DMS79 (cell line): ENCODE data around the gene ZNF534.
"Not testable (repeated sequence)": the region's sequence is repeated elsewhere in the genome, so short reads cannot be mapped to it uniquely, and the experiment has no call there.

Experiments
- DNase-seq: peaks from one replicate; lab custom pipeline; 2025; lab: John Stamatoyannopoulos, UW

The ZNF534 gene

GRCh38 chr19:52428937-52429336, at the start of gene ZNF534:
ZNF534 (plus strand) TSS chr19:52429148; CDS start chr19:52431475, 2,327 bp downstream.
- no peak for DNase-seq

- no peak for DNase-seq
Observed at GRCh38 chr19:52391135-52391534, 37.8 kb upstream of the ZNF534 start.

- DNase-seq = peak; percentile 87
Observed at GRCh38 chr19:52397310-52398080, 31.5 kb upstream of the ZNF534 start, which contains the start of gene ZNF528. ZNF528 (plus strand) TSS chr19:52397849; CDS start chr19:52402014, 4,165 bp downstream.

- DNase-seq = peak; percentile 24
Observed at GRCh38 chr19:52398081-52398441, 30.9 kb upstream of the ZNF534 start.

DNA sequence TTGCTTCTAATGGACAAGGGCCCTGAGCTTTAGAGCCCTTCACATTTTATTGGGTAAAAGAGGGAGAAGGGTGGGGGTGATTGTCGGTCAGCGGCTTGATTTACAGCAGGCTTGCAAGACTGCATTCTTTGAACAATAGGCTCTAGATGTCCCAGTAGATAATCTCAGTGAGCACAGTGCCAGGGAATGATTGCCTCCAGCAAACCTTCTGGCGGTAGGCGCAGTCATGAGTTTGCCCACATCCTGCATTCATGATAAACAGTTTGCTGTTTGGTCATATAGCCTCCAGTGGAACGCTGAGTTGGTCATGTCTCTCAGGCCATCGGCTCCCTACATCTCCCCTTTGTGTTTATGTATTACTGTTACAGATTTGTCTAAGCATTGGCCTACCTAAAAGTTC, 18.7 kb upstream of the ZNF534 start:
- no peak for DNase-seq

DNA sequence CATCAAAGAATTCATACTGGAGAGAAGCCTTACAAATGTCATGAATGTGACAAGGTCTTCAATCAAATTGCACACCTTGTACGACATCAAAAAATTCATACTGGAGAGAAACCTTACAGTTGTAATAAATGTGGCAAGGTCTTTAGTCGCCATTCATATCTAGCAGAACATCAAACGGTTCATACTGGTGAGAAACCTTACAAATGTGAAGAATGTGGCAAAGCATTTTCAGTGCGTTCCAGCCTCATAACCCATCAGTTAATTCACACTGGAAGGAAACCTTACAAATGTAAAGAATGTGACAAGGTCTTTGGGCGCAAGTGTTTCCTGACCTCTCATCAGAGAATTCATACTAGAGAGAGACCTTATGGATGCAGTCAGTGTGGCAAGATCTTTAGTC, 13.2 kb upstream of the ZNF534 start:
- DNase-seq = no peak

GRCh38 chr19:52442179-52442578, 13.2 kb downstream of the ZNF534 start:
- no peak for DNase-seq

DNA sequence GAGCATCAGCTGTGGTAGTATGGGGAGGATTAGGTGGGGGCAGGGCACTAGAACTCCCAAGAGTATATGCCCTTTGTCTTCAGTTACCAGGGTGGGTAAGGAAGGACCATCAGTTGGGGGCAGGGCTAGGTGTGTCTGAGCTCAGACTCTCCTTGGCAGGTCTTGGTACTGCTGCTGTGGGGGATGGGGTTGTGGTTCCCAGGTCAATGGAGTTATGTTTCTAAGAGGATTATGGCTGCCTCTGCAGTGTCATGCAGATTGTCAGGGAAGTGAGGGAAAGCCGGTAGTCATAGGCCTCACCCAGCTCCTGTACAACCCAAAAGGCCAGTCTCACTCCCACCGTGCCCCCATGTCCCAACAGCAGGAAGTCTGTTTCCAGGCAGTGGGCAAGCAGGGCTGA, 15.6 kb downstream of the ZNF534 start:
- no peak for DNase-seq

GRCh38 chr19:52451241-52451640, 22.3 kb downstream of the ZNF534 start:
- DNase-seq = no peak

DNA sequence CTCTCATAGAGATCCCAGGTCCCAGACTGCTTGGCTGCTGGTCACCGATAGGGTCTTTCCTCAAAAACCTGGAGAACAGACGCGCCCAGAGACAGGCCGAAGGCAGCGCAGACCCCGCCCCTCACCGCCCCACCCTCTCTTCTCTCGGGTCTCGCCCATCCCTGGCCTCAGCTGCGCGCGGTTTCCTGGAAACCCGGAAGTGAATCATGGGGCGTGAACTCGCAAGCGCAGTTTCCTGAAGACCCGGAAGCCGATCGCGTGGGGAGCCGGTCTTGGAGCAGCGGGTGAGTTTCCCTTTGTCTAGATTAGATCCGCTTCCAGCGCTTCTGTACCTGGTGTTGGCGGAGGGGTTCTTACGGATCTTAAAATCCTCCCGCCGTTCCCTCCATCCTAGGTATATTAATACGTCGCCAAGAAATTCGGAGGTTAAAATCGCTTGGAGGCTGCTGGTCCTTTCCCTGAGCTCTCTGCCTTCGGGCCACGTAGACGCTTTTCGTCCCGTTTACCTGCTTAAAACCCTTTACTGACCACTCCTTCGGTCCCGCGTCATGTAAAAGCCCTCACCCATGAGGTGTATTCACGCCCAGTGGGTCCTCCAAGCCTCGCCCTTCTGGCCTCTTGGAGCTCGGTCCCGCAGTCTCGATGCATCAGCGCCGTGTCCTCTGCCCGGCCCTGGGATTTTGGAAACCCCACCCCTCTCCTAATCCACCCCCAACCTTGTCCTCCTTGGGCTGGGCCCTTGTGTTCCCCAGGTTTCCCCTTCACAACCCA, 24.6 kb downstream of the ZNF534 start, which contains the start of gene ZNF578:
ZNF578 (plus strand) TSS at position 230 of the 771 bp plus-strand sequence. CDS start 48,293 bp downstream, outside the sequence.
- DNase-seq = no peak

GRCh38 chr19:52464798-52465470, 36.0 kb downstream of the ZNF534 start:
- no peak for DNase-seq

- no peak for DNase-seq
Observed at GRCh38 chr19:52473655-52474350, 44.9 kb downstream of the ZNF534 start.

- DNase-seq = no peak
Observed at GRCh38 chr19:52474351-52475127, 45.6 kb downstream of the ZNF534 start.

- not testable (repeated sequence) for DNase-seq
Observed at GRCh38 chr19:52484111-52484743, 55.3 kb downstream of the ZNF534 start.

DNA sequence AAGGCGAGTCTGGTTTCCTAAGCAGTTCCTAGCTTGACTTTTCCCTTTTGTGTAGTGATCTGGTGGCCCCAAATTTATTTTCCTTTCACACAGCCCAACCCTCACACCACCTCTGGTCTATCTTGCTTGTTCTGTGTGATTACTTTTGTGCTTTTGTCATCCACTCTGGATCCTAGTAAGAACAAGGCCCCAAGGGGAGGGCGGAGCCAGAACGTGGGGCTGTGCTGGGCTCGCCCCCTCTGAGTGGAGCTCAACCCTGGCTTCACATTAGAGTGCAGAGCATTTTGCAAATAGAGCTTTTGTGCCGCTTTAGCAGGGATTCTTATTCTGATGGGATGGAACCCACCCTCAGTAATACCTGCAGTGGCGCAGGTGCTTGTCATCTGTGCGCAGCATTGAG, 56.1 kb downstream of the ZNF534 start:
- not testable (repeated sequence) for DNase-seq

DNA sequence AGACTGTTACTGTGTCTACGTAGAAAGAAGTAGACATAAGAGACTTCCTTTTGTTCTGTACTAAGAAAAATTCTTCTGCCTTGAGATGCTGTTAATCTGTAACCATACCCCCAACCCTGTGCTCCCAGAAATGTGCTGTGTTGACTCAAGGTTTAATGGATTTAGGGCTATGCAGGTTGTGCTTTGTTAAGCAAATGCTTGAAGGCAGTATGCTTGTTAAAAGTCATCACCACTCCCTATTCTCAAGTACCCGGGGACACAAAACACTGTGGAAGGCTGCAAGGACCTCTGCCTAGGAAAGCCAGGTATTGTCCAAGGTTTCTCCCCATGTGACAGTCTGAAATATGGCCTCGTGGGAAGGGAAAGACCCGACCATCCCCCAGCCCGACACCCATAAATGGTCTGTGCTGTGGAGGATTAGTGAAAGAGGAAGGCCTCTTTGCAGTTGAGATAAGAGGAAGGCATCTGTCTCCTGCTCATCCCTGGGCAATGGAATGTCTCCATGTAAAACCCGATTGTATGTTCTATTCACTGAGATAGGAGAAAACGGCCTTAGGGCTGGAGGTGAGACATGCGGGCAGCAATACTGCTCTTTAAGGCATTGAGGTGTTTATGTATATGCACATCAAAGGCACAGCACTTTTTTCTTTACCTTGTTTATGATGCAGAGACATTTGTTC, 56.8 kb downstream of the ZNF534 start:
- DNase-seq = not testable (repeated sequence)

GRCh38 chr19:52492201-52492993, 63.4 kb downstream of the ZNF534 start:
- DNase-seq = no peak

- DNase-seq = no peak
Observed at GRCh38 chr19:52492994-52493470, 64.1 kb downstream of the ZNF534 start.

- DNase-seq = no peak
Observed at GRCh38 chr19:52494518-52494917, 65.6 kb downstream of the ZNF534 start.
